Measurements from ENCODE around the gene ADTRP. TPM values are rescaled to one million over a fixed set of nuclear protein-coding genes. Genes with fewer than 3 reads are reported as not detected.

The ADTRP gene
- total and polyA plus RNA-seq, 2 of the 13 experiments (the other 11 are each of a cell fraction or from before 2014, with no cell fraction given), result not detected

DNA sequence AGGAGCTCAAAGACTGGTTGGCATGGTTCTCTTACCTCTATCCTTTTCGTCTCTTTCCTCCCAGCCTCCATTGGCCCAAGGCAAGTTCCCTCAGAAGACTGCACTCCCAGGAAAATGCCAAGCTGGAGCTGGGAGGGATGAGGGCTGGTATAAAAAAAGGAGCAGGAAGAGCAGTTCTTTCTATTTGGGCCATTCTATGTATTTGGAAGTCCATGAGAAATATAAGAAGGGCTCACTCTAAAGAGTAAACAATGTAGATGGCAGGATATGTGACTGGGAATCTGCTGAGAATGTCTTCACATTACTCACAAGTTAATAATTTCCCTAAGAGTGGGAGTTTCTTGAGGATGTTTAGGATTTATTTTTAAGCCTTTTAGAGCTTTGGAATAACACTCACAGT lies 36.6 kb upstream of the ADTRP start (continued):
- TF ChIP-seq, protein P1, sequence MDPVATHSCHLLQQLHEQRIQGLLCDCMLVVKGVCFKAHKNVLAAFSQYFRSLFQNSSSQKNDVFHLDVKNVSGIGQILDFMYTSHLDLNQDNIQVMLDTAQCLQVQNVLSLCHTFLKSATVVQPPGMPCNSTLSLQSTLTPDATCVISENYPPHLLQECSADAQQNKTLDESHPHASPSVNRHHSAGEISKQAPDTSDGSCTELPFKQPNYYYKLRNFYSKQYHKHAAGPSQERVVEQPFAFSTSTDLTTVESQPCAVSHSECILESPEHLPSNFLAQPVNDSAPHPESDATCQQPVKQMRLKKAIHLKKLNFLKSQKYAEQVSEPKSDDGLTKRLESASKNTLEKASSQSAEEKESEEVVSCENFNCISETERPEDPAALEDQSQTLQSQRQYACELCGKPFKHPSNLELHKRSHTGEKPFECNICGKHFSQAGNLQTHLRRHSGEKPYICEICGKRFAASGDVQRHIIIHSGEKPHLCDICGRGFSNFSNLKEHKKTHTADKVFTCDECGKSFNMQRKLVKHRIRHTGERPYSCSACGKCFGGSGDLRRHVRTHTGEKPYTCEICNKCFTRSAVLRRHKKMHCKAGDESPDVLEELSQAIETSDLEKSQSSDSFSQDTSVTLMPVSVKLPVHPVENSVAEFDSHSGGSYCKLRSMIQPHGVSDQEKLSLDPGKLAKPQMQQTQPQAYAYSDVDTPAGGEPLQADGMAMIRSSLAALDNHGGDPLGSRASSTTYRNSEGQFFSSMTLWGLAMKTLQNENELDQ (CRISPR knock-in tag; IDR thresholded peaks at IDR 0.05; ENCODE audit: borderline replicate concordance), result no peak
- TF ChIP-seq PHF21A (CRISPR knock-in tag; IDR thresholded peaks at IDR 0.05) (no peak), ZFP36L2 (CRISPR knock-in tag; IDR thresholded peaks at IDR 0.05) (no peak)

DNA sequence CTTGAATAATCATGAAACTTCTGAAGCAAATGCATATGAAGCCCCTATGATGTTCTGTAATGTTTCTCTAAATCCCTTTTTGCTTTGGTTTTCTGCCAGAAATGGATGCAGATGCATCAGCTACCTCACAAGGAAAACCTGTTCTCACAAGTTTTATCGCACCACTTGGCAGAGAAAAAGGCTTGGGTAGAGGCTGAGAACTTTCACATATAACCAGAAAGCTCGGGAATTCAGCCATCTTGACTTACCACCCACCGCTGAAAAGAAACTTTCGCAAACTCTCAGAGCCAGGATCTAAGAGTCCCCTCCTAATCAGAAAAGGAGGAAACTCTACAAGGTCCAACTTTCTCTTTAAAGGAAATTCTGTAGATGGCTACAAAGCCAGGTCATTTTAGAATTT lies 36.2 kb upstream of the ADTRP start:
- no peak for ATAC-seq
- FAIRE-seq, result no peak
- in situ Hi-C loops (cut with HindIII; ENCODE audit: extremely low pct_ligation_motif_present, low pct_unique_long_range_greater_than_20kb), result no loop called here
- Histone ChIP-seq H2AFZ (ENCODE audit: low read length) (no peak overlapping the region), H3K79me2 (ENCODE audit: insufficient read depth, low read length) (no peaks in the 10 kb centered on the region), H4K20me1 (ENCODE audit: insufficient read depth, low read length) (no peaks in the 10 kb centered on the region), H3K4me3 (replicated peaks in 1 of 3; ENCODE audit: insufficient read depth in 1 of 3, low read depth in 2 of 3, low read length in 3 of 3) (no peak overlapping the region), H3K36me3 (replicated peaks in 1 of 2; ENCODE audit: control insufficient read depth in 1 of 2, insufficient read depth in 2 of 2, low read length in 2 of 2) (no peaks in the 10 kb centered on the region), H3K9ac (ENCODE audit: insufficient read depth, low read depth, low read length) (no peak overlapping the region), H3K27ac (ENCODE audit: extremely low read length, insufficient read depth, low read length) (no peak overlapping the region), H3K27me3 (ENCODE audit: control insufficient read depth in 1 of 2, insufficient read depth in 2 of 2, low read length in 2 of 2) (0 out of 5 replicates have a peak, but pooled peaks cover 1 to 3% of the 10 kb centered on the region in 2 experiments), H3K4me1 (ENCODE audit: insufficient read depth, low read length) (no peaks in the 10 kb centered on the region), H3K9me3 (ENCODE audit: low read length) (no peaks in the 10 kb centered on the region), H3K4me2 (ENCODE audit: low read depth, low read length) (no peak overlapping the region)
- no peak for DNase-seq (ENCODE audit: low spot score)
- POLR2A ChIA-PET, result no interaction called here
- CTCF ChIA-PET (ENCODE audit: low intra/inter-chr PET ratio, low total read pairs), result no interaction called here
- WGBS (ENCODE audit: low lambda C conversion rate), result 40% methylated on average over 4 of the region's 4 CpGs
- no TSS peak for BruUV-seq (replicated peaks)
- intact Hi-C loops (cut with micrococcal nuclease; ENCODE audit: unreplicated experiment), result loop anchor here (10.0 kb wide), 1 partner anchor 100 kb away; no protein-coding TSS in a partner anchor
- TF ChIP-seq MTA1 (CRISPR knock-in tag; IDR thresholded peaks at IDR 0.05; ENCODE audit: borderline replicate concordance) (no peak), ELF4 (CRISPR knock-in tag; IDR thresholded peaks at IDR 0.05; ENCODE audit: borderline replicate concordance) (no peak), RCOR2 (CRISPR knock-in tag; IDR thresholded peaks at IDR 0.05) (no peak)
- TF ChIP-seq, protein P2, sequence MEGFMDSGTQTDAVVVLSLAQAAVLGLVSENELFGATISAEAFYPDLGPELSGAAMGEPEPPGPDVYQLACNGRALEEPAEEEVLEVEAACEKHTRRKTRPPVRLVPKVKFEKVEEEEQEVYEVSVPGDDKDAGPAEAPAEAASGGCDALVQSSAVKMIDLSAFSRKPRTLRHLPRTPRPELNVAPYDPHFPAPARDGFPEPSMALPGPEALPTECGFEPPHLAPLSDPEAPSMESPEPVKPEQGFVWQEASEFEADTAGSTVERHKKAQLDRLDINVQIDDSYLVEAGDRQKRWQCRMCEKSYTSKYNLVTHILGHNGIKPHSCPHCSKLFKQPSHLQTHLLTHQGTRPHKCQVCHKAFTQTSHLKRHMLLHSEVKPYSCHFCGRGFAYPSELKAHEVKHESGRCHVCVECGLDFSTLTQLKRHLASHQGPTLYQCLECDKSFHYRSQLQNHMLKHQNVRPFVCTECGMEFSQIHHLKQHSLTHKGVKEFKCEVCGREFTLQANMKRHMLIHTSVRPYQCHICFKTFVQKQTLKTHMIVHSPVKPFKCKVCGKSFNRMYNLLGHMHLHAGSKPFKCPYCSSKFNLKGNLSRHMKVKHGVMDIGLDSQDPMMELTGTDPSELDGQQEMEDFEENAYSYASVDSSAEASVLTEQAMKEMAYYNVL (CRISPR knock-in tag; IDR thresholded peaks at IDR 0.05; ENCODE audit: borderline replicate concordance), result no peak

Data from HepG2 (cell line).